Lower leg skin (tissue), 3 donors: ENCODE measurements around the gene ANKRD39.

ENCODE experiments used
- CTCF ChIP-seq, 3 donors: fragments of 450-650 bp; IDR thresholded peaks; one replicate each; pipeline ENCODE4 v1.5.1; 2016; ENCODE audit warnings: antibody characterized with exemption in 3 of 3, mild to moderate bottlenecking in 3 of 3, moderate library complexity in 2 of 3
- POLR2A ChIP-seq, 2 donors: fragments of 450-650 bp; IDR thresholded peaks; one replicate each; pipeline ENCODE4 v1.6.1; 2016 to 2017; ENCODE audit warnings: antibody characterized with exemption in 2 of 2, mild to moderate bottlenecking in 1 of 2, moderate library complexity in 1 of 2

GRCh38 chr2:96898641-96899412, 41.0 kb upstream of the ANKRD39 start:
- TF ChIP-seq POLR2A (IDR thresholded peaks at IDR 0.05) (no peak), CTCF (IDR thresholded peaks at IDR 0.05) (no peak)
